ENCODE measurements around the gene WDR3. TPM values are rescaled to one million over a fixed set of nuclear protein-coding genes. Genes with fewer than 3 reads are reported as not detected.

Gene WDR3
- total RNA-seq, 2 donors from 2014 or later: 29.9 to 32.9 TPM

- no peak overlapping the region for H3K27ac Mint-ChIP-seq
- DNase-seq: no peak
- no peaks in the 10 kb centered on the region for H3K4me1 ChIP-seq (ENCODE audit: control insufficient read depth, insufficient read depth, low read length)
Measured at GRCh38 chr1:117970252-117970651, 40.7 kb downstream of the WDR3 start.

GRCh38 chr1:117971777-117972176 lies 42.2 kb downstream of the WDR3 start:
- no peak overlapping the region for H3K4me3 ChIP-seq (ENCODE audit: low read length)
- no peaks in the 10 kb centered on the region for H3K36me3 ChIP-seq (ENCODE audit: control insufficient read depth, insufficient read depth, low read length)
- no peak overlapping the region for H3K27ac ChIP-seq (ENCODE audit: low read depth, low read length)
- H3K27ac Mint-ChIP-seq: no peak overlapping the region
- no peak for DNase-seq
- no peaks in the 10 kb centered on the region for H3K27me3 ChIP-seq (ENCODE audit: control insufficient read depth, insufficient read depth, low read length, poor library complexity, severe bottlenecking)
- H3K36me3 Mint-ChIP-seq (ENCODE audit: low read depth): no peaks in the 10 kb centered on the region
- no peak overlapping the region for H3K9ac ChIP-seq (ENCODE audit: extremely low read depth, low read length, poor library complexity, severe bottlenecking)
- no peaks in the 10 kb centered on the region for H3K27me3 Mint-ChIP-seq (ENCODE audit: insufficient read depth)
- no peaks in the 10 kb centered on the region for H3K9me3 Mint-ChIP-seq
- no peaks in the 10 kb centered on the region for H3K9me3 ChIP-seq (ENCODE audit: control insufficient read depth, low read length)
- no peak for TF ChIP-seq CTCF (conservative IDR thresholded peaks at IDR 0.05)
- H3K4me1 ChIP-seq (ENCODE audit: control insufficient read depth, insufficient read depth, low read length): no peaks in the 10 kb centered on the region
- H3K4me1 Mint-ChIP-seq: no peaks in the 10 kb centered on the region
- no peak overlapping the region for H3K4me3 Mint-ChIP-seq

More at GRCh38 chr1:117970252-117970651, 40.7 kb downstream of the WDR3 start:
- Histone ChIP-seq H3K9me3 (ENCODE audit: control insufficient read depth, low read length) (no peaks in the 10 kb centered on the region), H3K27ac (ENCODE audit: low read depth, low read length) (peak overlapping the region; percentile 8), H3K36me3 (ENCODE audit: control insufficient read depth, insufficient read depth, low read length) (no peaks in the 10 kb centered on the region), H3K4me3 (ENCODE audit: low read length) (no peak overlapping the region), H3K27me3 (ENCODE audit: control insufficient read depth, insufficient read depth, low read length, poor library complexity, severe bottlenecking) (no peaks in the 10 kb centered on the region), H3K9ac (ENCODE audit: extremely low read depth, low read length, poor library complexity, severe bottlenecking) (no peak overlapping the region)
- no peak for TF ChIP-seq CTCF (conservative IDR thresholded peaks at IDR 0.05)
- H3K4me1 Mint-ChIP-seq: no peaks in the 10 kb centered on the region
- H3K36me3 Mint-ChIP-seq (ENCODE audit: low read depth): no peaks in the 10 kb centered on the region
- no peaks in the 10 kb centered on the region for H3K27me3 Mint-ChIP-seq (ENCODE audit: insufficient read depth)
- no peak overlapping the region for H3K4me3 Mint-ChIP-seq
- 87 to 92% methylated on average over 2 to 9 of the region's 9 CpGs for WGBS, 2 experiments (ENCODE audit: insufficient coverage in 1 of 2, insufficient read length in 1 of 2)
- H3K9me3 Mint-ChIP-seq: no peaks in the 10 kb centered on the region

GRCh38 chr1:117976381-117976780 lies 46.8 kb downstream of the WDR3 start:
- H3K9me3 Mint-ChIP-seq: no peaks in the 10 kb centered on the region
- no peak overlapping the region for H3K27ac Mint-ChIP-seq
- no peak for TF ChIP-seq CTCF (conservative IDR thresholded peaks at IDR 0.05)
- Histone ChIP-seq H3K4me3 (ENCODE audit: low read length) (no peak overlapping the region), H3K36me3 (ENCODE audit: control insufficient read depth, insufficient read depth, low read length) (no peaks in the 10 kb centered on the region), H3K4me1 (ENCODE audit: control insufficient read depth, insufficient read depth, low read length) (no peaks in the 10 kb centered on the region), H3K27me3 (ENCODE audit: control insufficient read depth, insufficient read depth, low read length, poor library complexity, severe bottlenecking) (no peaks in the 10 kb centered on the region), H3K27ac (ENCODE audit: low read depth, low read length) (no peak overlapping the region), H3K9me3 (ENCODE audit: control insufficient read depth, low read length) (no peaks in the 10 kb centered on the region), H3K9ac (ENCODE audit: extremely low read depth, low read length, poor library complexity, severe bottlenecking) (no peak overlapping the region)
- no peak overlapping the region for H3K4me3 Mint-ChIP-seq
- no peaks in the 10 kb centered on the region for H3K36me3 Mint-ChIP-seq (ENCODE audit: low read depth)
- H3K4me1 Mint-ChIP-seq: no peaks in the 10 kb centered on the region
- WGBS, 2 experiments (ENCODE audit: insufficient coverage in 1 of 2, insufficient read length in 1 of 2): 88 to 90% methylated on average over 2 to 3 of the region's 3 CpGs
- DNase-seq: no peak
- H3K27me3 Mint-ChIP-seq (ENCODE audit: insufficient read depth): no peaks in the 10 kb centered on the region
